OCI-LY7 (cell line): Measurements from ENCODE around the gene HOMER3.

Source experiments
- EZH2phosphoT487 ChIP-seq: fragments of 200-600 bp; sonication (generic); IDR thresholded peaks from 2 replicates; pipeline ENCODE4 v1.6.1; 2018; ENCODE audit warnings: low read depth, borderline replicate concordance, mild to moderate bottlenecking, mixed run types, antibody characterized with exemption, low read length, moderate library complexity, mixed read lengths
- TF ChIP-seq, protein P1 (sequence below): fragments of 200-600 bp; sonication (generic); conservative IDR thresholded peaks from 2 replicates; pipeline ENCODE4 v1.5.1; 2014; ENCODE audit warnings: mild to moderate bottlenecking, antibody characterized with exemption, low read length, moderate library complexity, mixed read lengths

- TF ChIP-seq, protein P1, sequence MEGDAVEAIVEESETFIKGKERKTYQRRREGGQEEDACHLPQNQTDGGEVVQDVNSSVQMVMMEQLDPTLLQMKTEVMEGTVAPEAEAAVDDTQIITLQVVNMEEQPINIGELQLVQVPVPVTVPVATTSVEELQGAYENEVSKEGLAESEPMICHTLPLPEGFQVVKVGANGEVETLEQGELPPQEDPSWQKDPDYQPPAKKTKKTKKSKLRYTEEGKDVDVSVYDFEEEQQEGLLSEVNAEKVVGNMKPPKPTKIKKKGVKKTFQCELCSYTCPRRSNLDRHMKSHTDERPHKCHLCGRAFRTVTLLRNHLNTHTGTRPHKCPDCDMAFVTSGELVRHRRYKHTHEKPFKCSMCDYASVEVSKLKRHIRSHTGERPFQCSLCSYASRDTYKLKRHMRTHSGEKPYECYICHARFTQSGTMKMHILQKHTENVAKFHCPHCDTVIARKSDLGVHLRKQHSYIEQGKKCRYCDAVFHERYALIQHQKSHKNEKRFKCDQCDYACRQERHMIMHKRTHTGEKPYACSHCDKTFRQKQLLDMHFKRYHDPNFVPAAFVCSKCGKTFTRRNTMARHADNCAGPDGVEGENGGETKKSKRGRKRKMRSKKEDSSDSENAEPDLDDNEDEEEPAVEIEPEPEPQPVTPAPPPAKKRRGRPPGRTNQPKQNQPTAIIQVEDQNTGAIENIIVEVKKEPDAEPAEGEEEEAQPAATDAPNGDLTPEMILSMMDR: no peak
- TF ChIP-seq EZH2phosphoT487: no peak
Observed at GRCh38 chr19:18898607-18899408, 42.2 kb downstream of the HOMER3 start.
